OCI-LY7 (cell line): ENCODE data around the gene UBXN2A. TPM values are rescaled to one million over a fixed set of nuclear protein-coding genes. Genes with fewer than 3 reads are reported as not detected.

Experiments used
- BruUV-seq: library from RNA; stranded (reverse); fragments of 400-500 nt; replicated peaks from 2 replicates; lab custom pipeline; 2021; lab: Mats Ljungman, UMichigan
- CTCF ChIA-PET: fragments of 300-600 bp; sonication (Branson Sonifier 250); formaldehyde crosslinking; loops from one replicate; lab custom pipeline; 2022; ENCODE audit warnings: antibody characterized with exemption; ENCODE audit not compliant: unreplicated experiment; lab: Charles Lee
- POLR2A ChIA-PET: fragments of 300-600 bp; sonication (Branson Sonifier 250); formaldehyde crosslinking; loops from one replicate; lab custom pipeline; 2022; ENCODE audit warnings: antibody characterized with exemption; lab: Charles Lee
- DNase-seq: peaks from one replicate; pipeline ENCODE4 v3.0.0-alpha.2; 2015; ENCODE audit warnings: low spot score
- H2AFZ ChIP-seq: fragments of 200-600 bp; sonication (generic), shearing (Covaris generic); 2 replicates; pipeline ENCODE4 v1.6.1; 2014; ENCODE audit warnings: mild to moderate bottlenecking, antibody characterized with exemption, low read length, moderate library complexity
- H3K27ac ChIP-seq: fragments of 200-600 bp; sonication (generic); 2 replicates; pipeline ENCODE4 v1.5.1; 2014; ENCODE audit warnings: mixed run types, low read depth, mild to moderate bottlenecking, moderate library complexity, low read length, inconsistent platforms; ENCODE audit not compliant: poor library complexity, severe bottlenecking
- H3K36me3 ChIP-seq: fragments of 200-600 bp; sonication (generic); 2 replicates; pipeline ENCODE4 v1.6.1; 2014; ENCODE audit warnings: mild to moderate bottlenecking, antibody characterized with exemption, low read length, moderate library complexity, mixed read lengths; ENCODE audit not compliant: insufficient read depth
- H3K4me1 ChIP-seq: fragments of 200-600 bp; sonication (generic); 2 replicates; pipeline ENCODE4 v1.5.1; 2014; ENCODE audit warnings: mild to moderate bottlenecking, low read length; ENCODE audit not compliant: insufficient read depth, poor library complexity, severe bottlenecking
- H3K4me2 ChIP-seq: fragments of 200-600 bp; sonication (generic); 2 replicates; pipeline ENCODE4 v1.6.1; 2014; ENCODE audit warnings: mild to moderate bottlenecking, low read length
- H3K4me3 ChIP-seq: fragments of 200-600 bp; sonication (generic); 2 replicates; pipeline ENCODE4 v1.5.1; 2014; ENCODE audit warnings: mild to moderate bottlenecking, low read depth, low read length; ENCODE audit not compliant: poor library complexity, severe bottlenecking
- H3K79me2 ChIP-seq: fragments of 200-600 bp; sonication (generic); 2 replicates; pipeline ENCODE4 v1.6.1; 2016; ENCODE audit warnings: low read depth, mild to moderate bottlenecking, low read length, moderate library complexity, mixed read lengths; ENCODE audit not compliant: insufficient read depth
- H3K9me2 ChIP-seq: fragments of 200-600 bp; sonication (generic); 2 replicates; pipeline ENCODE4 v1.6.1; 2016; ENCODE audit warnings: mild to moderate bottlenecking, low read length, mixed read lengths; ENCODE audit not compliant: insufficient read depth
- H3K9me3 ChIP-seq: fragments of 200-600 bp; sonication (generic); 2 replicates; pipeline ENCODE4 v1.6.1; 2014; ENCODE audit warnings: mild to moderate bottlenecking, mixed run types, low read length, mixed read lengths
- H4K20me1 ChIP-seq: fragments of 200-600 bp; sonication (generic); 2 replicates; pipeline ENCODE4 v1.6.1; 2014; ENCODE audit warnings: mild to moderate bottlenecking, antibody characterized with exemption, low read length, moderate library complexity, mixed read lengths; ENCODE audit not compliant: insufficient read depth
- CTCF ChIP-seq: fragments of 200-600 bp; sonication (generic); conservative IDR thresholded peaks from 2 replicates; pipeline ENCODE4 v1.5.1; 2014; ENCODE audit warnings: mild to moderate bottlenecking, antibody characterized with exemption, low read length, moderate library complexity, mixed read lengths
- EZH2phosphoT487 ChIP-seq: fragments of 200-600 bp; sonication (generic); IDR thresholded peaks from 2 replicates; pipeline ENCODE4 v1.6.1; 2018; ENCODE audit warnings: low read depth, borderline replicate concordance, mild to moderate bottlenecking, mixed run types, antibody characterized with exemption, low read length, moderate library complexity, mixed read lengths
- intact Hi-C: fragments of 100-400 bp; cut with micrococcal nuclease; formaldehyde crosslinking; loops from one replicate; pipeline ENCODE4 v1.10.0; 2022; ENCODE audit not compliant: unreplicated experiment
- total RNA-seq, 2 experiments: library from RNA; depleted of rRNA in 1 of 2; stranded (reverse); fragments of >200 nt in 1 of 2; shearing (Covaris generic) in 1 of 2; gene quantifications; 2 replicates each; pipeline ENCODE4 v1.2.3, GENCODE V29; 2014 to 2022

UBXN2A gene
- total RNA-seq, 2 experiments from 2014 or later, result 10.0 to 15.4 TPM

- TF ChIP-seq CTCF (no peak), EZH2phosphoT487 (no peak)
- no peaks in the 10 kb centered on the region for H3K9me2 ChIP-seq
- H3K79me2 ChIP-seq, result peaks cover 20% of the 10 kb centered on the region
- peak overlapping the region; percentile 99 for H3K4me2 ChIP-seq
- H3K36me3 ChIP-seq, result no peaks in the 10 kb centered on the region
- peaks cover 24% of the 10 kb centered on the region for H3K4me1 ChIP-seq
- BruUV-seq, result no TSS peak
- H3K27ac ChIP-seq, result no peak overlapping the region
- H3K4me3 ChIP-seq, result peak overlapping the region; percentile 85
- H3K9me3 ChIP-seq, result no peaks in the 10 kb centered on the region
- H2AFZ ChIP-seq, result peak overlapping the region; percentile 89; the same call in 1 of the 2 replicates
- CTCF ChIA-PET, result interaction anchor here (0.6 to 1.2 kb wide), 2 partner anchors 12 to 21 kb away, joined by 3 to 15 read pairs; no protein-coding TSS in a partner anchor
- DNase-seq, result no peak
- intact Hi-C loops, result loop anchor here (5.0 kb wide), 1 partner anchor 119 kb away; the partner anchor contains the start of gene ATAD2B
- POLR2A ChIA-PET, result interaction anchor here (0.6 to 0.7 kb wide), 2 partner anchors 28 to 31 kb away, joined by 3 to 8 read pairs; partner anchors contain the start of gene SF3B6
- peaks cover 3% of the 10 kb centered on the region; the same call in 1 of the 2 replicates for H4K20me1 ChIP-seq
These were observed 105.5 kb downstream of the UBXN2A start for GRCh38 chr2:24045511-24046508.

- BruUV-seq, result TSS peak; percentile 72
- intact Hi-C loops, result loop anchor here (5.0 kb wide), 1 partner anchor 119 kb away; the partner anchor contains the start of gene ATAD2B
- H3K4me2 ChIP-seq, result peak overlapping the region; percentile 99
- H3K79me2 ChIP-seq, result peaks cover 20% of the 10 kb centered on the region
- H3K36me3 ChIP-seq, result no peaks in the 10 kb centered on the region
- POLR2A ChIA-PET, result interaction anchor here (0.6 to 1.8 kb wide), 9 partner anchors 10 to 331 kb away, joined by 3 to 9 read pairs (median 5); no protein-coding TSS in a partner anchor
- CTCF ChIA-PET, result interaction anchor here (1.2 to 1.4 kb wide), 2 partner anchors 13 kb away, joined by 3 read pairs; no protein-coding TSS in a partner anchor
- TF ChIP-seq EZH2phosphoT487, result no peak
- no peak for TF ChIP-seq CTCF
- H3K9me3 ChIP-seq, result no peaks in the 10 kb centered on the region
- H3K27ac ChIP-seq, result no peak overlapping the region
- no peaks in the 10 kb centered on the region for H3K9me2 ChIP-seq
- H3K4me1 ChIP-seq, result peaks cover 24% of the 10 kb centered on the region
- peak overlapping the region; percentile 85 for H3K4me3 ChIP-seq
- H4K20me1 ChIP-seq, result peaks cover 3% of the 10 kb centered on the region; the same call in 1 of the 2 replicates
- DNase-seq, result no peak
- peak overlapping the region; percentile 89; the same call in 1 of the 2 replicates for H2AFZ ChIP-seq
These were observed 106.3 kb downstream of the UBXN2A start for GRCh38 chr2:24046599-24046929.
